GM21381 (cell line): ENCODE results near the gene ZZZ3.
"Not testable (repeated sequence)": the region's sequence is repeated elsewhere in the genome, so short reads cannot be mapped to it uniquely, and the experiment has no call there.

Experiments used
- ATAC-seq: cut with Tn5 transposase; IDR thresholded peaks from one replicate; pipeline ENCODE4 v1.9.1; 2021; ENCODE audit warnings: mild to moderate bottlenecking, moderate library complexity; ENCODE audit not compliant: unreplicated experiment

The ZZZ3 gene

DNA sequence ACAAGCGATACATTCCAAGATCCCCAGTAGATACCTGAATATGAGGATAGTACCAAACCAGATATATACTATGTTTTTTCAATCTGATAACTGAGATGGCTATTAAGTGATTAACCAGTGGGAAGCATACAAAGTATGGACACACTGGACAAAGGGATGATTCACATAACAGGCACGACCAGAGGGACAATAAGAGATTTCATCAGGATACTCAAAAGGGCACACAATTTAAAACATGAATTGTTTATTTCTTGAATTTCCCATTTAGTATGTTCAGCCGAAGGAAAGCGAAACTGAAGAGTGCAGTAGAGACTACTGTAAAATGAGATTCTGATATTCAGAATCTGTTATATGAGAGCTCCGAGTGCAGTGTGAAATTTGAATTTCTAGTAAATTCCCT lies 10.6 kb downstream of the ZZZ3 start:
- ATAC-seq, result no peak

DNA sequence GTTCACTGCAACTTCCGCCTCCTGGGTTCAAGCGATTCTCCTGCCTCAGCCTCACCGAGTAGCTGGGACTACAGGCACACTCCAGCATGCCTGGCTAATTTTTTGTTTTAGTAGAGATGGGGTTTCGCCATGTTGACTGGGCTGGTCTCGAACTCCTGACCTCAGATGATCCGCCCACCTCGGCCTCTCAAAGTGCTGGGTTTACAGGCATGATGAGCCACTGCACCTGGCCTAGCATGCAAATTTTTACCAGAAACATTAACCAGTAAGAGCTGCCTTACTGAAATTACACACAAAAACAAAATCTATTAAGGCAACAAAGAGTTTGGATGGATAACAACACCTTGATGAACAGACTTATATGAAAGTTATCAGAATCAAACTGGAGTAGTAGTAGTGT lies 12.1 kb downstream of the ZZZ3 start:
- ATAC-seq, result no peak

- ATAC-seq, result no peak
Observed at GRCh38 chr1:77668924-77669449, 13.5 kb downstream of the ZZZ3 start.

GRCh38 chr1:77664939-77665516 lies 17.4 kb downstream of the ZZZ3 start:
- no peak for ATAC-seq

DNA sequence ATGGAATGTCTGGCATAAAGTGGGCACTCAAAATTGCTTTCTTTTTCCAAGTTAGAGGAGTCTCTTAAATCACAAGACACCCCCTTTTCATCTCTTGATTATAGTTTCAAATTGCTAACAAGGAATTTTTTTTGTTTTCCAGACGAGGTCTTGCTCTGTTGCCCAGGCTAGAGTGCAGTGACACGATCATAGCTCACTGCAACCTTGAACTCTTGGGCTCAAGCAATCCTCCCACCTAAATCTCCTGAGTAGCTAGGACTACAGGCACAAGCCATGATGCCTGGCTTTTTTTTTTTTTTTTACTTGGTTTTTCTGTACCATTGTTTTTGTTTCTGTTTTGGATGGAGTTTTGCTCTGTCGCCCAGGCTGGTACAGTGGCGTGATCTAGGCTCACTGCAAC lies 20.8 kb downstream of the ZZZ3 start:
- no peak for ATAC-seq

DNA sequence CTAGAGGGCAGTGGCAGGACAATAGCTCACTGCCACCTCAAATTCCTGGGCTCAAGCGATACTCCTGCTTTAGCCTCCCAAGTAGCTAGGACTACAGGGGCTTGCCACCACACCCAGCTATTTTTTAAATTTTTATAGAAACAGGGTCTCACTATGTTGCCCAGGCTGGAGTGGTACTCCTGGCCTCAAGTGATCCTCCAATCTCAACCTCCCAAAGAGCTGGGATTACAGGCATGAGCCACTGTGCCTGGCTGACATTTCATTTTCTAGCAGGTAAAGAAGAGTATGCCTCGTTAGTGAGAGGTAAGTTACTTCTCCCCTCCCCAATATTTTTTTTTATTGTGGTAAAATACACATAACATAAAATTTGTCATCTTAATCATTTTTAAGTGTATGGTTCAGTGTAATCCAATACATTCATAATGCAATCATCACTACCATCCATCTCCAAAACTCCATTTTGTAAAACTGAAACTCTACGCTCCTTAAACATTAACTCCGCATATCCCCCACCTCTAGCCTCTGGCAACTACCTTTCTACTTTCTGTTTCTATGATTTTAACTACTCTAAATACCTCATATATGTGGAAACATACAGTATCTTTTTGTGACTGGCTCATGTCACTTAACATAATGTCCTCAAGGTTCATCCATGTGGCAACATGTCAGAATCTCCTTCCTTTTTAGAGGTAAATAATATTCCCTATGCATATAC lies 22.4 kb downstream of the ZZZ3 start:
- no peak for ATAC-seq

DNA sequence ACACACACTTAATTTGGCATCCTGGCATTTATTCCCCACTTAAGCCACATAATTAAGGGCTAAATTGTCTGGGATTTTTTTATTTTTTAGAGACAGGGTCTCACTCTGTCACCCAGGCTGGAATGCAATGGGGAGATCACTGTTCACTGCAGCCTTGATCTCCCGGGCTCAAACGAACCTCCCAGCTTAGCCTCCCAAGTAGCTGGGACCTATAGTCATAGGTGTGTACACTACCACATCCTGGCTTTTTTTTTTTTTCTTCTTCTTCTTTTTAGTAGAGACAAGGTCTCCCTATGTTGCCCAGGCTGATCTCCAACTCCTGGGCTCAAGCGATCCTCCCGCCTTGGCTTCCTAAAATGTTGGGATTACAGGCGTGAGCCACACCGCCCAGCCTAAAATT lies 24.2 kb downstream of the ZZZ3 start:
- ATAC-seq, result no peak

DNA sequence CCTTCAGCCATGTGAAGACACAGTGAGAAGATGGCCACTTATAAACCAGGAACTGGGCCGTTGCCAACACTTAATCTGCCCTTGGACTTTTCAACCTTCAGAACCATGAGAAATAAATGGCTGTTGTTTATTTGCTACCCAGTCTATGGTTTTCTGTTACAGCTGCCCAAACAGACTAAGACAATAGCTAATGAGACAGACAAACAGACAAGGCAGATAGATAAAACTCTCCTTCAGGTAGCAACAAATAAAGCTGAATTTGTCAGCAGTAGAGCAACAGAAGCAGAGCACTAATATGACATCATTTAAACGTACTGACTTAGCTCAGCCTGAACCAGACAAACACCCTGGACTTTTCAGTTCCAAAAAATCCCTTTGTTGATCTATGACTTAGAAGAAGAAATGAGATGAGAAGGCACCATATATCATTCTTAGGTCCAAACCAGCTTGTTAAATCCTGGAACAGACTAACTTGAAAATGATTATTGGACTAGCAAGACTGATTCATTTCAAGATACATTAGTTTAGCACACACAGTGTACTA lies 27.0 kb downstream of the ZZZ3 start:
- ATAC-seq, result no peak

DNA sequence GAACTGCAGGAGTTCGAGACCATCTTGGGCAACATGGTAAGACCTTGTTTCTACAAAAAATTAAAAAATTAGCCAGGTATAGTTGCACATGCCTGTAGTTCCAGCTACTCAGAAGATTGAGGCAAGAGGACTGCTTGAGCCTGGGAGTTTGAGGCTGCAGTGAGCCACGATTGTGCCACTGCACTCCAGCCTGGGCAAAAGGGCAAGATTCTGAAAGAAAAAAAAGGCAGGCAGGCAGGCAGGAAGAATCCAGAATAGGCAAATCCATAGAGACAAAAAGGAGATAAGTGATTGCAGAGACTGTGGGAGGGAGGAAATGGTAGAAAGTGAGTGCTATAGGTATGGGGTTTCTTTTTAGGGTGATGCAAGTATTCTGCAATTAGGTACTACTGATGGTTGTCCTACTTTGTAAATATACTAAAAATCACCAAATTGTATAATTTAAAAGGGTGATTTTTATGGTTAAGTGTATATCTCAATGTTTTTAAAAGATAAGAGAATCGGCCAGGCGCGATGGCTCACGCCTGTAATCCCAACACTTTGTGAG lies 29.4 kb downstream of the ZZZ3 start:
- no peak for ATAC-seq

- ATAC-seq, result no peak
Observed at GRCh38 chr1:77652268-77652667, 30.2 kb downstream of the ZZZ3 start.

GRCh38 chr1:77649127-77649526 lies 33.3 kb downstream of the ZZZ3 start:
- no peak for ATAC-seq

- ATAC-seq, result not testable (repeated sequence)
Observed at GRCh38 chr1:77646224-77646623, 36.2 kb downstream of the ZZZ3 start.

GRCh38 chr1:77643456-77643855 lies 39.0 kb downstream of the ZZZ3 start:
- no peak for ATAC-seq

GRCh38 chr1:77642941-77643340 lies 39.5 kb downstream of the ZZZ3 start:
- ATAC-seq, result no peak

DNA sequence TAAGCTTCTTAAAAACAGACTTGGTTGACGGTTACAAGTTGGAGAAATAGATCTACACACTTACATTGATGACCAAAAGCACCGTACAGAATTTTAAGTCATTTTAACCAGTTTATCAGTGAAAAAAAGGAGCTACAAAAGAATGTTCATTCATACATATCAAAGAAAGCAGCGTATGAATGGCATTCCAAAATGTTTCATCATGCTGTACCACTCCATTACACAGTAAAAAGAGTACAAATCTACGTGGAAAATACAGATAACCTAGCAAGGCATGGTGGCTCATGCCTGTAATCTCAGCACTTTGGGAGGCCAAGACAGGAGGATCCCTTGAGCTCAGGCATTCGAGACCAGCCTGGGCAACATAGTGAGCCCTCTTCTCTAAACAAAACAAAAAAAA lies 40.3 kb downstream of the ZZZ3 start:
- no peak for ATAC-seq

DNA sequence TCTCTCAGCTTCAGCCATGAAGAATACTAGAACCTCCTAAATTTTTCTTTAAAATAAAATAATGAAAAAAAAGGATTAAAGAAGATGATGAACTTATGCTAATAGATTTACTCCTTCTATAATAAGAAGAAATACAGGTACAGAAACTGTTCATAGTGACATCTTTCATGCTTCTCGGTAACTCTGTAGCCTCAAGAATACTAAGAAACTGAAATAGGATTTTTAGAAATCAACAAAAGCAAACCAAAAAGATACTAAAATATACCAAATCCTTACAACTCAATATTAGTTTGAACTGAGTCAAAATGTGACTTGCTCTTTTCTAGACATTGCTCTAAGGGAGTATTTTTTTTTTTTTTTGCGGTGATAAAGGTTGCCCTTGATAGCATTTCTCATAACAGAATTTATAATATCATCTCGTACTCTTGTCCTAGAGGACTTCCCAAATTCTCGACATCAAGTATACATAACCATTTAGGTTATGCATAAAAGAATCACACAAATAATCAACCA lies 42.8 kb downstream of the ZZZ3 start:
- ATAC-seq, result no peak

DNA sequence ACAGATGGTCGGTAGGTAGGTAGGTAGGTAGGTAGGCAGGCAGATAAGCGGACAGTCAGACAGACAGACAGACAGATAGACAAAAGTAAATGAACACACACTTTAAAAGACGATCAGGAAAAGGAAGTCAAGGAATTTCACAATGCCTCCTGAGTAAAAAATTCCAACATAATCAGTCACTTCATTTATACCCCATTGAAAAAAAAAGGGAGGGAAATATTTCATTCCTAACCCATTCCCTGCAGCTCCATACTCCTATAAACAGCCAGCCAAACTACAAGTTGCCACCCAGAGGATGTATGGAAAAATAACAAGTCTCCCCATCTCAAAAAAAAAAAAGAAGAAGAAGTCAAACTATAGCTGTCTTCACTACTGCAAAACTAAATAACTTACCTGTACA lies 43.4 kb downstream of the ZZZ3 start:
- no peak for ATAC-seq

- no peak for ATAC-seq
Observed at GRCh38 chr1:77636864-77637263, 45.6 kb downstream of the ZZZ3 start.
